ENCODE results near the gene GABRB1.

The GABRB1 gene

DNA sequence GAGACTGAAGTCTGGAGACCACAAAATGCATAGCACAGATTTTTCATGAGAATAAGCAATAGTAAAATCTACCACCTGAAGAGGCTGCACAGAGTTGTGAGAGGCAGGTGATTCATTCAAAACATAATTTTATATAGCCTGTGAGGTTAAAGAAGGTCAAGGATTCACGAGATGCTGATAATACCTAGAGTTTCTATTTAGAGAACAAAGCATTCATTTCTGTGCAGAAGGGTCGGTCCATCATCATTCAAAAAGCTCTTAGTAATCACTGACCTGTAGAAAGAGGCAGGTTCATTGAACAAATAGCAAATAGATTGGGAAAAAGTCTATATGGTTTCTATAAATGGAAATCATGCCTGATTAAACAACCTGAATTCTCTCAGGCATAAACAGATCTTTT is 26.6 kb downstream of the GABRB1 start:
- TF ChIP-seq, protein P1, sequence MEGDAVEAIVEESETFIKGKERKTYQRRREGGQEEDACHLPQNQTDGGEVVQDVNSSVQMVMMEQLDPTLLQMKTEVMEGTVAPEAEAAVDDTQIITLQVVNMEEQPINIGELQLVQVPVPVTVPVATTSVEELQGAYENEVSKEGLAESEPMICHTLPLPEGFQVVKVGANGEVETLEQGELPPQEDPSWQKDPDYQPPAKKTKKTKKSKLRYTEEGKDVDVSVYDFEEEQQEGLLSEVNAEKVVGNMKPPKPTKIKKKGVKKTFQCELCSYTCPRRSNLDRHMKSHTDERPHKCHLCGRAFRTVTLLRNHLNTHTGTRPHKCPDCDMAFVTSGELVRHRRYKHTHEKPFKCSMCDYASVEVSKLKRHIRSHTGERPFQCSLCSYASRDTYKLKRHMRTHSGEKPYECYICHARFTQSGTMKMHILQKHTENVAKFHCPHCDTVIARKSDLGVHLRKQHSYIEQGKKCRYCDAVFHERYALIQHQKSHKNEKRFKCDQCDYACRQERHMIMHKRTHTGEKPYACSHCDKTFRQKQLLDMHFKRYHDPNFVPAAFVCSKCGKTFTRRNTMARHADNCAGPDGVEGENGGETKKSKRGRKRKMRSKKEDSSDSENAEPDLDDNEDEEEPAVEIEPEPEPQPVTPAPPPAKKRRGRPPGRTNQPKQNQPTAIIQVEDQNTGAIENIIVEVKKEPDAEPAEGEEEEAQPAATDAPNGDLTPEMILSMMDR (IDR thresholded peaks at IDR 0.05; ENCODE audit: low read depth, low read length): no peak
- DNase-seq (ENCODE audit: low read depth in 2 of 2): no peak

DNA sequence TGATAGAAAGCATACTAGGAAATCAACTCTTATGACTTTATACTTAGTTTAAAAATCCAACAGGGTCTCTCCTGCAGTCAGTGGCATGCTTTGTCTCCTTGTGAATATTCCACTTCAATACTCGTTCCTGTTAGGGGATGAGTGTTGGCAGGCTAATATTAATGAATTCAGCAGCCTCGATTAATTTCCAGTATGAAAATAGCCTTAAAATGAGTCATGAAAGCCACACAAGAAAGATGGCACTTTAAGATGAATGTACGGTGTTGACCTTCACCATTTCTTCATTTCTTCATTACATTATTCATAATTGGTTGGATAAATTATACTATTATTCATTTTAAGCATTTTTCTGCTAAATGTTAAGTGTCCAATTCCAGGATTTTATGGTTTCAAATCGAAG is 29.2 kb downstream of the GABRB1 start:
- H3K4me3 ChIP-seq (replicated peaks in 1 of 2; ENCODE audit: low read depth in 2 of 2, low read length in 2 of 2): no peak overlapping the region
- no peak for DNase-seq (ENCODE audit: low read depth in 2 of 2)
- TF ChIP-seq, protein P1 (IDR thresholded peaks at IDR 0.05; ENCODE audit: low read depth, low read length): no peak

More for the DNA sequence above, 26.6 kb downstream of the GABRB1 start:
- H3K4me3 ChIP-seq (replicated peaks in 1 of 2; ENCODE audit: low read depth in 2 of 2, low read length in 2 of 2): no peak overlapping the region

GRCh38 chr4:47061435-47061834 is 30.1 kb downstream of the GABRB1 start:
- no peak overlapping the region for H3K4me3 ChIP-seq (replicated peaks in 1 of 2; ENCODE audit: low read depth in 2 of 2, low read length in 2 of 2)
- TF ChIP-seq, protein P1 (IDR thresholded peaks at IDR 0.05; ENCODE audit: low read depth, low read length): no peak
- DNase-seq (ENCODE audit: low read depth in 2 of 2): peak in 1 of 2 donors; percentile 22

DNA sequence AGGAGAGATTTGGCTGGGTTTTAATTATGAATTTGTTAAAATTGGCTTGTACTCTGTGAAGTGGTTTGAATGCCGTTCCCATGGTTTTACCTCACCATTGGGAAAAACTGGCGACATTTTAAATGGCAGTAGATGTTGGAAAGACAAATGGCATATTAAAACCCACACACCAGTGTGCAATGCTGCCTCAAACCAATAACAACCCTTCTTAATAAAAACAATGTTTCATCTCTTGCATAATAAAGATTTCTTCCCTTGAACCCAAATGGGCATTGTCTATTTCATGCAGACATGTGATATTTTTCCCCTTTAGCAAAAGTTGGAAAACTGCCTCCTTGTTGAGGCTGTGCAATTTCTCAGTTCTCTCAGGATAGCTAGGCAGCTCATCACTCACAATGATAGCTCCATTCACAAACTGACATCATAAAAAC is 33.7 kb downstream of the GABRB1 start:
- H3K4me3 ChIP-seq (replicated peaks in 1 of 2; ENCODE audit: low read depth in 2 of 2, low read length in 2 of 2): no peak overlapping the region
- DNase-seq (ENCODE audit: low read depth in 2 of 2): peak in 1 of 2 donors; percentile 10
- TF ChIP-seq, protein P1 (IDR thresholded peaks at IDR 0.05; ENCODE audit: low read depth, low read length): no peak

GRCh38 chr4:47068986-47069385 is 37.6 kb downstream of the GABRB1 start:
- no peak overlapping the region for H3K4me3 ChIP-seq (replicated peaks in 1 of 2; ENCODE audit: low read depth in 2 of 2, low read length in 2 of 2)
- TF ChIP-seq, protein P1 (IDR thresholded peaks at IDR 0.05; ENCODE audit: low read depth, low read length): no peak
- peak; percentile 5 to 14 for DNase-seq (ENCODE audit: low read depth in 2 of 2)

DNA sequence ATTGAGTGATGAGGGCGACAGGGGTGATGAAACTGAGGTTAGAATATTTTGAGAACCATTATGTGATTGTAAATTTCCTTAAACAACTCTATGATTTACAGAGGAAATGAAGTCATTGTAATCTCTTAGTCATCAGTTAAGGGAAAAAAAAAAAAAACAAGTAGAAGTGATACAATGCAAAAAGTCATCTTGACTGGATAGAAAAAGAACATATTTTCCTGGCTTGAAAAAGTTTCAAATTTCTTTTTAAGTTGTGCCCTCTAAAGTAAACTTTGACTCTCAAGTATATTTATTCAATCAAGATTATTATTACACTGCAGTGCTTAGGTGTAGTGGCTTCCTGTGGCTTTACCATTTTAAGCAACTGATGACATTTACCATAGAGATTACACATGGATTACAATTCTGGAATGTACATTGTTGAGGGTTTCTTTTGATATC is 40.6 kb downstream of the GABRB1 start:
- no peak overlapping the region for H3K4me3 ChIP-seq (replicated peaks in 1 of 2; ENCODE audit: low read depth in 2 of 2, low read length in 2 of 2)
- TF ChIP-seq, protein P1 (IDR thresholded peaks at IDR 0.05; ENCODE audit: low read depth, low read length): no peak
- peak; percentile 5 to 69 for DNase-seq (ENCODE audit: low read depth in 2 of 2)

DNA sequence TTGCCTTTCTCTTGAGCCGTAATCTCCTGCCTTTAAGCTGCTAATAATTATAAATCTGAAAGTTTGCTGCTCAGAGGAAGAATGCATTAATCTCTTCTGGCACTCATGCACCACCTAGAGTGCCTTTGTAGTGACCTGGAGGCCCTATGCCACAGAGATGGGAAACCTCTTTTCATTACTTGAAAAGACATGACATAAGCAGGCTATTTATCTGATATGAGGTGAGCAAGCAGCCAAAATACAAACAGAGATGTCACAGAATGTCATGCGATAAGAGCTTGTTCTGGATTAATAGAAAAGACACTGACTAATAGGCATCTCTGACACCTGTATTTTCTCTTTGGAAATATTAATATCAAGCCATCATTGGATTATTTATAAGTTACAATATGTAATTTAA is 42.3 kb downstream of the GABRB1 start:
- H3K4me3 ChIP-seq (replicated peaks in 1 of 2; ENCODE audit: low read depth in 2 of 2, low read length in 2 of 2): no peak overlapping the region
- no peak for DNase-seq (ENCODE audit: low read depth in 2 of 2)
- TF ChIP-seq, protein P1 (IDR thresholded peaks at IDR 0.05; ENCODE audit: low read depth, low read length): no peak
